Measurements from ENCODE around the gene CHST1.

Gene CHST1

GRCh38 chr11:45665206-45665932 lies at the start of gene CHST1:
Gene CHST1, minus strand, starts transcription at chr11:45665622. Its CDS starts 14,699 bp downstream, at chr11:45650923.
- no peak for TF ChIP-seq CTCF (conservative IDR thresholded peaks at IDR 0.05; ENCODE audit: low read depth, low read length)
- DNase-seq (ENCODE audit: low read depth): peak; percentile 33
- peak within 1 kb of the TSS; percentile 63 for H3K4me3 ChIP-seq (ENCODE audit: low read depth, low read length)

- H3K4me3 ChIP-seq (ENCODE audit: low read depth, low read length): no peak overlapping the region
- DNase-seq (ENCODE audit: low read depth): no peak
- TF ChIP-seq CTCF (conservative IDR thresholded peaks at IDR 0.05; ENCODE audit: low read depth, low read length): no peak
These were observed 48.2 kb upstream of the CHST1 start for GRCh38 chr11:45713573-45713972.

- no peak for DNase-seq (ENCODE audit: low read depth)
- TF ChIP-seq CTCF (conservative IDR thresholded peaks at IDR 0.05; ENCODE audit: low read depth, low read length): no peak
- H3K4me3 ChIP-seq (ENCODE audit: low read depth, low read length): no peak overlapping the region
These were observed 45.1 kb upstream of the CHST1 start for GRCh38 chr11:45710561-45710960.

- H3K4me3 ChIP-seq (ENCODE audit: low read depth, low read length): no peak overlapping the region
- DNase-seq (ENCODE audit: low read depth): no peak
- no peak for TF ChIP-seq CTCF (conservative IDR thresholded peaks at IDR 0.05; ENCODE audit: low read depth, low read length)
These were observed 43.7 kb upstream of the CHST1 start for GRCh38 chr11:45708887-45709663.

GRCh38 chr11:45704635-45705034 lies 39.2 kb upstream of the CHST1 start:
- DNase-seq (ENCODE audit: low read depth): no peak
- no peak overlapping the region for H3K4me3 ChIP-seq (ENCODE audit: low read depth, low read length)
- no peak for TF ChIP-seq CTCF (conservative IDR thresholded peaks at IDR 0.05; ENCODE audit: low read depth, low read length)

GRCh38 chr11:45704133-45704532 lies 38.7 kb upstream of the CHST1 start:
- TF ChIP-seq CTCF (conservative IDR thresholded peaks at IDR 0.05; ENCODE audit: low read depth, low read length): no peak
- H3K4me3 ChIP-seq (ENCODE audit: low read depth, low read length): no peak overlapping the region
- no peak for DNase-seq (ENCODE audit: low read depth)
